Activated CD4-positive, alpha-beta T cell treated with anti-CD3 and anti-CD28 coated beads, Interleukin-2, amount 10 ng/mL, durations not matched to agents 7 days and 5 days (primary cell): ENCODE results near the gene MYO15B. TPM values are rescaled to one million over a fixed set of nuclear protein-coding genes. Genes with fewer than 3 reads are reported as not detected.
A peak's percentile ranks its signal among the peaks of the same experiment; 100 is the strongest.

Experiments used
- CTCF ChIA-PET: fragments of 350-600 bp; sonication (Branson Sonifier 250); formaldehyde crosslinking; loops from one replicate; lab custom pipeline; 2021; ENCODE audit warnings: antibody characterized with exemption; lab: Charles Lee
- POLR2A ChIA-PET: fragments of 350-600 bp; sonication (Branson Sonifier 250); formaldehyde crosslinking; loops from one replicate; lab custom pipeline; 2021; ENCODE audit warnings: antibody characterized with exemption; lab: Charles Lee
- DNase-seq: peaks from one replicate; pipeline ENCODE4 v3.0.0-alpha.2; 2020
- H3K27ac Mint-ChIP-seq: one replicate; pipeline ENCODE4 v1.8.0; 2021; ENCODE audit warnings: mild to moderate bottlenecking, moderate library complexity, mixed read lengths
- H3K27me3 Mint-ChIP-seq: one replicate; pipeline ENCODE4 v1.8.0; 2021; ENCODE audit warnings: mixed read lengths
- H3K36me3 Mint-ChIP-seq: one replicate; pipeline ENCODE4 v1.8.0; 2021; ENCODE audit warnings: low read depth, mixed read lengths
- H3K4me1 Mint-ChIP-seq: one replicate; pipeline ENCODE4 v1.8.0; 2021; ENCODE audit warnings: mixed read lengths
- H3K4me3 Mint-ChIP-seq: one replicate; pipeline ENCODE4 v1.8.0; 2021; ENCODE audit warnings: mild to moderate bottlenecking, moderate library complexity, mixed read lengths
- H3K9me3 Mint-ChIP-seq: one replicate; pipeline ENCODE4 v1.8.0; 2021; ENCODE audit warnings: mixed read lengths
- total RNA-seq, 2 experiments: library from RNA; stranded (reverse); gene quantifications; one replicate each; pipeline ENCODE4 v1.2.3, GENCODE V29; 2021

The MYO15B gene
- 10 to 100 TPM; 11.0 to 13.4 TPM for total RNA-seq

GRCh38 chr17:75587675-75588595 is at the start of gene MYO15B:
Gene MYO15B, plus strand, starts transcription at chr17:75587800. Its CDS starts 258 bp downstream, at chr17:75588058.
- Mint-ChIP-seq H3K27ac (no peak within 1 kb of the TSS), H3K4me1 (peaks cover 11% of the 10 kb centered on the region), H3K4me3 (no peak within 1 kb of the TSS), H3K36me3 (no peaks in the 10 kb centered on the region), H3K9me3 (no peaks in the 10 kb centered on the region), H3K27me3 (peaks cover 24% of the 10 kb centered on the region)
- peak; percentile 21 for DNase-seq
- ChIA-PET CTCF (interaction anchor here (0.6 to 1.6 kb wide), 7 partner anchors 11 to 288 kb away, joined by 3 to 6 read pairs (median 3); partner anchors contain the start of genes TMEM94 and WBP2), POLR2A (no interaction called here)

GRCh38 chr17:75539967-75540729 is 47.5 kb upstream of the MYO15B start:
- H3K4me3 Mint-ChIP-seq, result no peak overlapping the region
- H3K4me1 Mint-ChIP-seq, result peaks cover 13% of the 10 kb centered on the region
- ChIA-PET POLR2A (no interaction called here), CTCF (interaction anchor here (0.6 to 1.1 kb wide), 2 partner anchors 24 to 43 kb away, joined by 3 read pairs; no protein-coding TSS in a partner anchor)
- H3K9me3 Mint-ChIP-seq, result no peaks in the 10 kb centered on the region
- no peak overlapping the region for H3K27ac Mint-ChIP-seq
- H3K27me3 Mint-ChIP-seq, result no peaks in the 10 kb centered on the region
- no peak for DNase-seq
- H3K36me3 Mint-ChIP-seq, result no peaks in the 10 kb centered on the region

GRCh38 chr17:75540923-75541503 is 46.6 kb upstream of the MYO15B start:
- CTCF ChIA-PET, result interaction anchor here (1.1 kb wide), 1 partner anchor 24 kb away, joined by 3 read pairs; no protein-coding TSS in a partner anchor
- Mint-ChIP-seq H3K27me3 (no peaks in the 10 kb centered on the region), H3K36me3 (no peaks in the 10 kb centered on the region), H3K4me1 (peaks cover 4% of the 10 kb centered on the region), H3K4me3 (no peak overlapping the region), H3K9me3 (no peaks in the 10 kb centered on the region), H3K27ac (no peak overlapping the region)
- DNase-seq, result no peak
- POLR2A ChIA-PET, result no interaction called here

- CTCF ChIA-PET, result interaction anchor here (1.1 to 1.6 kb wide), 4 partner anchors 11 to 63 kb away, joined by 3 to 4 read pairs (median 3); partner anchors contain the start of gene MYO15B
- Mint-ChIP-seq H3K36me3 (no peaks in the 10 kb centered on the region), H3K27me3 (no peaks in the 10 kb centered on the region), H3K27ac (peak overlapping the region; percentile 57), H3K4me1 (no peaks in the 10 kb centered on the region), H3K4me3 (no peak overlapping the region), H3K9me3 (no peaks in the 10 kb centered on the region)
- POLR2A ChIA-PET, result no interaction called here
- no peak for DNase-seq
Measured at GRCh38 chr17:75542229-75542628, 45.4 kb upstream of the MYO15B start.

GRCh38 chr17:75542728-75543336 is 44.8 kb upstream of the MYO15B start:
- CTCF ChIA-PET, result interaction anchor here (1.1 to 1.6 kb wide), 4 partner anchors 10 to 63 kb away, joined by 3 to 4 read pairs (median 3); partner anchors contain the start of gene MYO15B
- Mint-ChIP-seq H3K36me3 (no peaks in the 10 kb centered on the region), H3K27ac (peak overlapping the region; percentile 19), H3K9me3 (no peaks in the 10 kb centered on the region), H3K4me1 (no peaks in the 10 kb centered on the region), H3K27me3 (no peaks in the 10 kb centered on the region), H3K4me3 (no peak overlapping the region)
- POLR2A ChIA-PET, result no interaction called here
- no peak for DNase-seq

GRCh38 chr17:75544250-75544649 is 43.4 kb upstream of the MYO15B start:
- Mint-ChIP-seq H3K27me3 (no peaks in the 10 kb centered on the region), H3K4me1 (peaks cover 2% of the 10 kb centered on the region), H3K4me3 (no peak overlapping the region), H3K9me3 (no peaks in the 10 kb centered on the region), H3K27ac (no peak overlapping the region), H3K36me3 (no peaks in the 10 kb centered on the region)
- no peak for DNase-seq
- ChIA-PET CTCF (interaction anchor here (0.7 to 1.1 kb wide), 3 partner anchors 9 to 28 kb away, joined by 3 read pairs; partner anchors contain the start of gene TSEN54), POLR2A (no interaction called here)

- Mint-ChIP-seq H3K36me3 (no peaks in the 10 kb centered on the region), H3K4me1 (peaks cover 2% of the 10 kb centered on the region), H3K4me3 (no peak overlapping the region), H3K9me3 (no peaks in the 10 kb centered on the region), H3K27me3 (no peaks in the 10 kb centered on the region), H3K27ac (no peak overlapping the region)
- CTCF ChIA-PET, result no interaction called here
- DNase-seq, result no peak
- POLR2A ChIA-PET, result no interaction called here
Measured at GRCh38 chr17:75546181-75546580, 41.4 kb upstream of the MYO15B start.

- Mint-ChIP-seq H3K27ac (no peak overlapping the region), H3K4me3 (no peak overlapping the region), H3K4me1 (peaks cover 2% of the 10 kb centered on the region), H3K9me3 (no peaks in the 10 kb centered on the region), H3K36me3 (no peaks in the 10 kb centered on the region), H3K27me3 (no peaks in the 10 kb centered on the region)
- no peak for DNase-seq
- CTCF ChIA-PET, result no interaction called here
- POLR2A ChIA-PET, result no interaction called here
Measured at GRCh38 chr17:75547091-75547490, 40.5 kb upstream of the MYO15B start.

GRCh38 chr17:75548813-75549212 is 38.8 kb upstream of the MYO15B start:
- CTCF ChIA-PET, result no interaction called here
- POLR2A ChIA-PET, result interaction anchor here (0.7 kb wide), 1 partner anchor 14 kb away, joined by 3 read pairs; no protein-coding TSS in a partner anchor
- H3K27ac Mint-ChIP-seq, result no peak overlapping the region
- no peaks in the 10 kb centered on the region for H3K9me3 Mint-ChIP-seq
- no peak for DNase-seq
- no peaks in the 10 kb centered on the region for H3K36me3 Mint-ChIP-seq
- peaks cover 2% of the 10 kb centered on the region for H3K4me1 Mint-ChIP-seq
- no peak overlapping the region for H3K4me3 Mint-ChIP-seq
- no peaks in the 10 kb centered on the region for H3K27me3 Mint-ChIP-seq

- Mint-ChIP-seq H3K4me3 (no peak overlapping the region), H3K4me1 (peaks cover 2% of the 10 kb centered on the region), H3K9me3 (no peaks in the 10 kb centered on the region), H3K27me3 (no peaks in the 10 kb centered on the region), H3K36me3 (no peaks in the 10 kb centered on the region), H3K27ac (no peak overlapping the region)
- ChIA-PET CTCF (interaction anchor here (0.9 kb wide), 1 partner anchor 19 kb away, joined by 4 read pairs; no protein-coding TSS in a partner anchor), POLR2A (no interaction called here)
- no peak for DNase-seq
Measured at GRCh38 chr17:75549246-75550138, 38.1 kb upstream of the MYO15B start.

- Mint-ChIP-seq H3K36me3 (no peaks in the 10 kb centered on the region), H3K27me3 (no peaks in the 10 kb centered on the region), H3K4me1 (peaks cover 2% of the 10 kb centered on the region), H3K4me3 (no peak overlapping the region), H3K9me3 (no peaks in the 10 kb centered on the region), H3K27ac (no peak overlapping the region)
- ChIA-PET POLR2A (no interaction called here), CTCF (interaction anchor here (0.9 to 1.3 kb wide), 2 partner anchors 18 to 70 kb away, joined by 4 to 5 read pairs; no protein-coding TSS in a partner anchor)
- DNase-seq, result no peak
Measured at GRCh38 chr17:75550139-75550465, 37.5 kb upstream of the MYO15B start.
